ENCODE measurements around the gene CFTR. TPM values are rescaled to one million over a fixed set of nuclear protein-coding genes. Genes with fewer than 3 reads are reported as not detected.

Gene CFTR
- total and polyA plus RNA-seq, 2 donors = 0.05 to 2.0 TPM

DNA sequence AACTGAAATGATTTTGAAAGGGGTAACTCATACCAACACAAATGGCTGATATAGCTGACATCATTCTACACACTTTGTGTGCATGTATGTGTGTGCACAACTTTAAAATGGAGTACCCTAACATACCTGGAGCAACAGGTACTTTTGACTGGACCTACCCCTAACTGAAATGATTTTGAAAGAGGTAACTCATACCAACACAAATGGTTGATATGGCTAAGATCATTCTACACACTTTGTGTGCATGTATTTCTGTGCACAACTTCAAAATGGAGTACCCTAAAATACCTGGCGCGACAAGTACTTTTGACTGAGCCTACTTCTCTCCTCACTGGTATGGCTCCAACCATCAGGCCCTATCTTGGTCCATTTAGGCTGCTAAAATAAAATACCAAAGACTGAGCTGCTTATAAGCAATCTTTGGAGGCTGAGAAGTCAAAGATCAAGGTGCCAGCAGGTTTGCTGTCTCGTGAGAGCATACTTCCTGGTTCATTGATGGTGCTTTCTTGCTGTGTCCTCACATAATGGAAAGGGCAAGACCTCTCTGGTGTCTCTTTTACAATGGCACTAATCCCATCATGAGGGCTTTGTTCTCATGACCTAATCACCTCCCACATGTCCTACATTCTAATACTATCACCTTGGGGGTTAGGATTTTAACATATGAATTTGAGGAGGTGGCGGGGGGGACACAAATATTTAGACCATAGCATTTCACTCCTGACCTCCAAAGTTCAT lies 173.3 kb downstream of the CFTR start:
- Histone ChIP-seq H3K4me3 (ENCODE audit: low read depth, low read length) (no peak overlapping the region), H3K27ac (ENCODE audit: low read depth) (no peak overlapping the region), H3K36me3 (ENCODE audit: insufficient read depth) (no peaks in the 10 kb centered on the region), H3K4me1 (ENCODE audit: insufficient read depth) (no peaks in the 10 kb centered on the region)
- no peak for DNase-seq (ENCODE audit: extremely low spot score)
- WGBS = 93% methylated on average over 4 of the region's 4 CpGs

DNA sequence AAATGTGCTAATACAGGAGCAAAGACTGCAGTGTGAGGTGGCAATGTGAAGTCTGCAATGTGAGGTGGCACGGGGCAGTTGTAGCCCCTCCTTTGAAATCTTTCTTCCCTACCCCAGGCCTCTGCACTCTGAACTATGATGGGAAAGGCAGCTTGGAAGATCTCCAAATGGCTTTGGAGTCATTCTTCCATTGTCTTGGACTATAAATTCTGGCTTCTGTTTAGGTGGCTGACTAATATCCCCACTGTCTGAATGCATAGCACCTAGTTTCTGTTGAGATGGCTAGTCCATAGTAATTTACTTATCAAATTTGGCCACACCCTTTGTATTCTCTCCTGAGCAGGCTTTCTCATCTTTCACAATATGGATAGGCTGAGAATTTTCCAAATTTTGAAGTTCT lies 175.0 kb downstream of the CFTR start:
- no peaks in the 10 kb centered on the region for H3K4me1 ChIP-seq (ENCODE audit: insufficient read depth)
- DNase-seq (ENCODE audit: extremely low spot score) = no peak
- H3K4me3 ChIP-seq (ENCODE audit: low read depth, low read length) = no peak overlapping the region
- no peak overlapping the region for H3K27ac ChIP-seq (ENCODE audit: low read depth)
- H3K36me3 ChIP-seq (ENCODE audit: insufficient read depth) = no peaks in the 10 kb centered on the region
- WGBS = 98% methylated on average over 1 of the region's 1 CpG

DNA sequence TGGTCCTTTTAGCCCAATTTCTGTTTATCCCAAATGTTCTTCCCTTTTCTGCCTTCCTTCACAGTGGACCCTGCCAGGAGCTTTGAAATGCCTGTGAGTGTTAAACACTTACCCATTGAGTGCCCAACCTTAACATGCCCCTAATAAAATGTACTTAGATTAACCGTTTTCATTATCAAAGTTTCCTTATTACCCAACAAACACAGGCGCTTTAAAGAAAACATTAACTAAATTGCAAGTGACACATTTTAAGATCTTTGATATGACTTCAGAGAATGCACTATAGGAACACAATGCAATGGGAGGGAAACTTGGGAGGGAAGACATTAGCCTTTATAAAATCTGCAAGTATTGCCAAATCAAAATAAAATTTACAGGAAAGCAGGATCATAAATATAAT lies 177.0 kb downstream of the CFTR start:
- Histone ChIP-seq H3K4me1 (ENCODE audit: insufficient read depth) (no peaks in the 10 kb centered on the region), H3K27ac (ENCODE audit: low read depth) (no peak overlapping the region), H3K4me3 (ENCODE audit: low read depth, low read length) (no peak overlapping the region), H3K36me3 (ENCODE audit: insufficient read depth) (no peaks in the 10 kb centered on the region)
- no peak for DNase-seq (ENCODE audit: extremely low spot score)
- 53% methylated on average over 2 of the region's 2 CpGs for WGBS

DNA sequence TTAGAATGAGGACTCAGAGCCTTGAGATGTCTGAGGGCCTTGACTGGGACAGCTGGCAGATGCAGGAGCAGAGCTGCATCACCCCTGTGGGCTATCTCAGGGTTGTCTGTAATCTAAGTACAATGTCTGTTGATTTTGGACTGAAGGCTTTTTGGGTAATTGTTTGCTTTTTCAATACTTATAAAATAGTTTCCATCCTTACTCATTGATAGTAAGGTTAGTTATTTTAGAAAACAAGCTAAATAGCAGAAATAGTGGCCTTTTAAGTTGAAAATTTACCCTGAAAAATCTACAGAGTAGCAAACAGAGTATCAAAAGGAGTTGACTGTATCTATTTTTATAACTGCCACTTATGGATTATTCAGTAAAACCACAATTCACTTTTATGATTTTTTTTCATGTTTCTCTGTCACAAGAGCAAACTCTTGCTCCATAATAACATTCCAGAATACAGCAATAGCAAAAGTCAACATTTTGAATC lies 179.7 kb downstream of the CFTR start:
- Histone ChIP-seq H3K4me1 (ENCODE audit: insufficient read depth) (no peaks in the 10 kb centered on the region), H3K27ac (ENCODE audit: low read depth) (no peak overlapping the region), H3K36me3 (ENCODE audit: insufficient read depth) (no peaks in the 10 kb centered on the region), H3K4me3 (ENCODE audit: low read depth, low read length) (no peak overlapping the region)
- no peak for DNase-seq (ENCODE audit: extremely low spot score)

- no peaks in the 10 kb centered on the region for H3K36me3 ChIP-seq (ENCODE audit: insufficient read depth)
- H3K4me1 ChIP-seq (ENCODE audit: insufficient read depth) = no peaks in the 10 kb centered on the region
- WGBS = 81% methylated on average over 2 of the region's 2 CpGs
- no peak overlapping the region for H3K27ac ChIP-seq (ENCODE audit: low read depth)
- H3K4me3 ChIP-seq (ENCODE audit: low read depth, low read length) = no peak overlapping the region
- no peak for DNase-seq (ENCODE audit: extremely low spot score)
Observed at GRCh38 chr7:117661328-117661727, 181.5 kb downstream of the CFTR start.

DNA sequence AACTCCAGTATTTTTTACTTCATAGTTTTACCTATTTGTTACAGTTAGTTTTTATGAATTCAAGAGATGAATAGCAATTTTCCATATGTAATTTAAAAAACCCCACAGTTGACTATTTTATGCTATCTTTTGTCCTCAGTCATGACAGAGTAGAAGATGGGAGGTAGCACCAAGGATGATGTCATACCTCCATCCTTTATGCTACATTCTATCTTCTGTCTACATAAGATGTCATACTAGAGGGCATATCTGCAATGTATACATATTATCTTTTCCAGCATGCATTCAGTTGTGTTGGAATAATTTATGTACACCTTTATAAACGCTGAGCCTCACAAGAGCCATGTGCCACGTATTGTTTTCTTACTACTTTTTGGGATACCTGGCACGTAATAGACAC lies 184.2 kb downstream of the CFTR start:
- WGBS = 90% methylated on average over 3 of the region's 3 CpGs
- no peak for DNase-seq (ENCODE audit: extremely low spot score)
- no peaks in the 10 kb centered on the region for H3K4me1 ChIP-seq (ENCODE audit: insufficient read depth)
- no peaks in the 10 kb centered on the region for H3K36me3 ChIP-seq (ENCODE audit: insufficient read depth)
- no peak overlapping the region for H3K4me3 ChIP-seq (ENCODE audit: low read depth, low read length)
- H3K27ac ChIP-seq (ENCODE audit: low read depth) = no peak overlapping the region

GRCh38 chr7:117665368-117665767 lies 185.5 kb downstream of the CFTR start:
- Histone ChIP-seq H3K36me3 (ENCODE audit: insufficient read depth) (no peaks in the 10 kb centered on the region), H3K27ac (ENCODE audit: low read depth) (no peak overlapping the region), H3K4me3 (ENCODE audit: low read depth, low read length) (no peak overlapping the region), H3K4me1 (ENCODE audit: insufficient read depth) (no peaks in the 10 kb centered on the region)
- DNase-seq (ENCODE audit: extremely low spot score) = no peak

DNA sequence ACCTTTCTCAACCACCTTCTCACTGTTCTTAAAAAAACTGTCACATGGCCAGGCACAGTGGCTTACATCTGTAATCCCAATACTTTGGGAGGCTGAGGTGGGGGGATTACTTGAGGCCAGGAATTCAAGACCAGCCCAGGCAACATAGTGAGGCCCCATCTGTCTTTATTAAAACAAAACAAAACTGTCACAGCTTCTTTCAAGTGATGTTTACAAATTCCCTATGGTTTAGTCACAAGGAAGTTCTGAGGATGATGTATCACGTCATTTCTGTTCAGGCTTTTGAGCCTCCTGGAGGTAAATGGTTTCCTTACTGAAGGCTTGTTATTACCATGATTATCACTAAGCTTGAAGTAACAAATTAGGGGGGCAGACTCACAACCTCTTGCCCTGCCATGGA lies 186.2 kb downstream of the CFTR start:
- H3K27ac ChIP-seq (ENCODE audit: low read depth) = no peak overlapping the region
- 41% methylated on average over 1 of the region's 1 CpG for WGBS
- no peak for DNase-seq (ENCODE audit: extremely low spot score)

GRCh38 chr7:117666689-117667088 lies 186.9 kb downstream of the CFTR start:
- DNase-seq (ENCODE audit: extremely low spot score) = no peak

More for the DNA sequence above, 186.2 kb downstream of the CFTR start:
- Histone ChIP-seq H3K4me3 (ENCODE audit: low read depth, low read length) (no peak overlapping the region), H3K4me1 (ENCODE audit: insufficient read depth) (no peaks in the 10 kb centered on the region), H3K36me3 (ENCODE audit: insufficient read depth) (no peaks in the 10 kb centered on the region)

DNA sequence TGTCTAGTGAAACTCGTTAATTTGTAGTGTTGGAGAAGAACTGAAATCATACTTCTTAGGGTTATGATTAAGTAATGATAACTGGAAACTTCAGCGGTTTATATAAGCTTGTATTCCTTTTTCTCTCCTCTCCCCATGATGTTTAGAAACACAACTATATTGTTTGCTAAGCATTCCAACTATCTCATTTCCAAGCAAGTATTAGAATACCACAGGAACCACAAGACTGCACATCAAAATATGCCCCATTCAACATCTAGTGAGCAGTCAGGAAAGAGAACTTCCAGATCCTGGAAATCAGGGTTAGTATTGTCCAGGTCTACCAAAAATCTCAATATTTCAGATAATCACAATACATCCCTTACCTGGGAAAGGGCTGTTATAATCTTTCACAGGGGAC lies 187.6 kb downstream of the CFTR start:
- no peaks in the 10 kb centered on the region for H3K36me3 ChIP-seq (ENCODE audit: insufficient read depth)
- DNase-seq (ENCODE audit: extremely low spot score) = no peak
- H3K27ac ChIP-seq (ENCODE audit: low read depth) = no peak overlapping the region
- WGBS = 82% methylated on average over 2 of the region's 2 CpGs
- no peak overlapping the region for H3K4me3 ChIP-seq (ENCODE audit: low read depth, low read length)
- H3K4me1 ChIP-seq (ENCODE audit: insufficient read depth) = no peaks in the 10 kb centered on the region

More at GRCh38 chr7:117666689-117667088, 186.9 kb downstream of the CFTR start:
- Histone ChIP-seq H3K4me1 (ENCODE audit: insufficient read depth) (no peaks in the 10 kb centered on the region), H3K27ac (ENCODE audit: low read depth) (no peak overlapping the region), H3K4me3 (ENCODE audit: low read depth, low read length) (no peak overlapping the region), H3K36me3 (ENCODE audit: insufficient read depth) (no peaks in the 10 kb centered on the region)
- 93% methylated on average over 6 of the region's 6 CpGs for WGBS

GRCh38 chr7:117669818-117670217 lies 190.0 kb downstream of the CFTR start:
- H3K4me3 ChIP-seq (ENCODE audit: low read depth, low read length) = no peak overlapping the region
- 74% methylated on average over 4 of the region's 4 CpGs for WGBS
- DNase-seq (ENCODE audit: extremely low spot score) = no peak
- no peaks in the 10 kb centered on the region for H3K4me1 ChIP-seq (ENCODE audit: insufficient read depth)
- H3K27ac ChIP-seq (ENCODE audit: low read depth) = no peak overlapping the region
- H3K36me3 ChIP-seq (ENCODE audit: insufficient read depth) = no peaks in the 10 kb centered on the region

DNA sequence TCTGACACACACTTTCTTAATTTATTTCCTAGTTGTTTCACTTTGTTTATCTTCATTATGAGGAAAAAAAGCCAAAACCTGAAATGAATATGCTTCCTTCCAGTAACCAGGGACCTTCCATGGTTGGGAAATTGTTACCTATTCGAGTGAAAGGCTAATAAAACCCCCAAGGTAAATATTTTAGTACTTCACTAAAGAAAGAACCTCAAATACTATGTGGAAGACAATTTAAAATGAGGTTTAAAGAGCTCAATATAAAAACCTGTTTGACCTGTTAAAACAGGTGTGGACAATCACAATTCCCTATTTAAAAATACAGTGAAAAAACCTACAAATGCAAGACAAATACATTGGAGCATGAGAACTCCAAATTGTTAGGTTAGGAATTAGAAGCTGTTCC lies 192.6 kb downstream of the CFTR start:
- Histone ChIP-seq H3K27ac (ENCODE audit: low read depth) (no peak overlapping the region), H3K4me3 (ENCODE audit: low read depth, low read length) (no peak overlapping the region), H3K36me3 (ENCODE audit: insufficient read depth) (no peaks in the 10 kb centered on the region), H3K4me1 (ENCODE audit: insufficient read depth) (no peaks in the 10 kb centered on the region)
- 65% methylated on average over 1 of the region's 1 CpG for WGBS
- no peak for DNase-seq (ENCODE audit: extremely low spot score)

DNA sequence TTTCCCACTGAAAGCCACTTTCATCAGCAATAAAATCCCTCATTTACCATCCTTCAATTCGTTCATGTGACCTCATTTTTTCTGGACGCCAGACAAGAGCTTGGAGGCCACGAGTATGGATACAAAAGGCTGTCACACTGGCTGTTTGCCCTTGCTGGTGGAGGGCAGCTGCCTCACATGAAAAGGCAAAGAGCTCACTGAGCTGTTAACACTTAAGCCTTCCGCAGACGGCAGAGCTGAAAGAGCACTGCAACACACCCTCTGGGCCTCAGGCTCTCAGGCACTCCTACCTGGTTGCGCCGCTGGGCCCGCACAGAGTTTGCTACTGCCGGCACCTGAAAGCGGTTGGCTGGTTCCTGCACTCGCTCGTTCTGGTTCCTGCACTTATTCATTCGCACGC lies 193.5 kb downstream of the CFTR start:
- WGBS = 52% methylated on average over 14 of the region's 14 CpGs
- no peak for DNase-seq (ENCODE audit: extremely low spot score)
- H3K27ac ChIP-seq (ENCODE audit: low read depth) = no peak overlapping the region

GRCh38 chr7:117673839-117674238 lies 194.0 kb downstream of the CFTR start:
- Histone ChIP-seq H3K36me3 (ENCODE audit: insufficient read depth) (no peaks in the 10 kb centered on the region), H3K27ac (ENCODE audit: low read depth) (no peak overlapping the region), H3K4me3 (ENCODE audit: low read depth, low read length) (no peak overlapping the region), H3K4me1 (ENCODE audit: insufficient read depth) (no peaks in the 10 kb centered on the region)
- DNase-seq (ENCODE audit: extremely low spot score) = no peak

More for the DNA sequence above, 193.5 kb downstream of the CFTR start:
- no peak overlapping the region for H3K4me3 ChIP-seq (ENCODE audit: low read depth, low read length)
- no peaks in the 10 kb centered on the region for H3K4me1 ChIP-seq (ENCODE audit: insufficient read depth)
- no peaks in the 10 kb centered on the region for H3K36me3 ChIP-seq (ENCODE audit: insufficient read depth)

- DNase-seq (ENCODE audit: extremely low spot score) = no peak
- Histone ChIP-seq H3K36me3 (ENCODE audit: insufficient read depth) (no peaks in the 10 kb centered on the region), H3K4me3 (ENCODE audit: low read depth, low read length) (no peak overlapping the region), H3K27ac (ENCODE audit: low read depth) (no peak overlapping the region), H3K4me1 (ENCODE audit: insufficient read depth) (no peaks in the 10 kb centered on the region)
- WGBS = 11% methylated on average over 3 of the region's 3 CpGs
Observed at GRCh38 chr7:117674617-117675016, 194.8 kb downstream of the CFTR start.
